Endothelial cell (in vitro differentiated cells): ENCODE results near the gene FAM110C. TPM values are rescaled to one million over a fixed set of nuclear protein-coding genes. Genes with fewer than 3 reads are reported as not detected.

Experiments
- DNase-seq: peaks from one replicate; pipeline ENCODE4 v3.0.0; 2021; ENCODE audit warnings: low spot score
- H3K27ac Mint-ChIP-seq: one replicate; pipeline ENCODE4 v1.8.0; 2021; ENCODE audit warnings: mixed read lengths, inconsistent platforms; ENCODE audit not compliant: unreplicated experiment
- H3K27me3 Mint-ChIP-seq: one replicate; pipeline ENCODE4 v1.8.0; 2021; ENCODE audit warnings: mild to moderate bottlenecking, moderate library complexity, mixed read lengths, inconsistent platforms; ENCODE audit not compliant: unreplicated experiment
- H3K36me3 Mint-ChIP-seq: one replicate; pipeline ENCODE4 v1.8.0; 2021; ENCODE audit warnings: mild to moderate bottlenecking, low read depth, mixed read lengths, inconsistent platforms; ENCODE audit not compliant: unreplicated experiment
- H3K4me1 Mint-ChIP-seq: one replicate; pipeline ENCODE4 v1.8.0; 2021; ENCODE audit warnings: mild to moderate bottlenecking, mixed read lengths, inconsistent platforms; ENCODE audit not compliant: unreplicated experiment
- H3K4me3 Mint-ChIP-seq: one replicate; pipeline ENCODE4 v1.8.0; 2021; ENCODE audit warnings: mild to moderate bottlenecking, mixed read lengths, inconsistent platforms; ENCODE audit not compliant: unreplicated experiment
- H3K9me3 Mint-ChIP-seq: one replicate; pipeline ENCODE4 v1.8.0; 2021; ENCODE audit warnings: mixed read lengths, inconsistent platforms; ENCODE audit not compliant: unreplicated experiment
- total RNA-seq: library from RNA; stranded (reverse); fragmentation: NEBNext Ultra II Directional; extraction: Animal tissue kit (Norgen Biotek cat#: 25700); gene quantifications from one replicate; pipeline ENCODE4 v1.2.1, GENCODE V29; 2021; ENCODE audit not compliant: unreplicated experiment
- TF ChIP-seq, protein P1 (sequence below): fragments of 200-600 bp; sonication (generic); IDR thresholded peaks from one replicate; pipeline ENCODE4 v1.5.0; 2021; ENCODE audit warnings: antibody characterized with exemption; ENCODE audit not compliant: unreplicated experiment

Gene FAM110C
- total RNA-seq, 1 donor from 2014 or later, result 0.08 TPM

DNA sequence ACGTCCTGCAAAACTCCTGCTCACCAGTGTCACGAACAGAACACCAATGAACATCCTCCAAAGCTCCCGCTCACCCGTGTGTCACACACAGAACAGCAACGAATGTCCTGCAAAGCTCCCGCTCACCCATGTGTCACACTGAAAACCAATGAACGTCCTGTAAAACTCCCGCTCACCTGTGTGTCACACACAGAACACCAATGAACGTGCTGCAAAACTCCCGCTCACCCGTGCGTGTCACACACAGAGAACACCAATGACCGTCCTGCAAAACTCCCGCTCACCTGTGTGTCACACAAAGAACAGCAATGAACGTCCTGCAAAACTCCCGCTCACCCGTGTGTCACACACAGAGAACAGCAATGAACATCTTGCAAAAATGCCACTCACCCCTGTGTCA is 20.5 kb upstream of the FAM110C start:
- TF ChIP-seq, protein P1, sequence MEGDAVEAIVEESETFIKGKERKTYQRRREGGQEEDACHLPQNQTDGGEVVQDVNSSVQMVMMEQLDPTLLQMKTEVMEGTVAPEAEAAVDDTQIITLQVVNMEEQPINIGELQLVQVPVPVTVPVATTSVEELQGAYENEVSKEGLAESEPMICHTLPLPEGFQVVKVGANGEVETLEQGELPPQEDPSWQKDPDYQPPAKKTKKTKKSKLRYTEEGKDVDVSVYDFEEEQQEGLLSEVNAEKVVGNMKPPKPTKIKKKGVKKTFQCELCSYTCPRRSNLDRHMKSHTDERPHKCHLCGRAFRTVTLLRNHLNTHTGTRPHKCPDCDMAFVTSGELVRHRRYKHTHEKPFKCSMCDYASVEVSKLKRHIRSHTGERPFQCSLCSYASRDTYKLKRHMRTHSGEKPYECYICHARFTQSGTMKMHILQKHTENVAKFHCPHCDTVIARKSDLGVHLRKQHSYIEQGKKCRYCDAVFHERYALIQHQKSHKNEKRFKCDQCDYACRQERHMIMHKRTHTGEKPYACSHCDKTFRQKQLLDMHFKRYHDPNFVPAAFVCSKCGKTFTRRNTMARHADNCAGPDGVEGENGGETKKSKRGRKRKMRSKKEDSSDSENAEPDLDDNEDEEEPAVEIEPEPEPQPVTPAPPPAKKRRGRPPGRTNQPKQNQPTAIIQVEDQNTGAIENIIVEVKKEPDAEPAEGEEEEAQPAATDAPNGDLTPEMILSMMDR, result no peak
- no peaks in the 10 kb centered on the region for H3K36me3 Mint-ChIP-seq
- no peaks in the 10 kb centered on the region for H3K27me3 Mint-ChIP-seq
- H3K27ac Mint-ChIP-seq, result no peak overlapping the region
- DNase-seq, result no peak
- no peaks in the 10 kb centered on the region for H3K9me3 Mint-ChIP-seq
- H3K4me1 Mint-ChIP-seq, result no peaks in the 10 kb centered on the region
- H3K4me3 Mint-ChIP-seq, result no peak overlapping the region

DNA sequence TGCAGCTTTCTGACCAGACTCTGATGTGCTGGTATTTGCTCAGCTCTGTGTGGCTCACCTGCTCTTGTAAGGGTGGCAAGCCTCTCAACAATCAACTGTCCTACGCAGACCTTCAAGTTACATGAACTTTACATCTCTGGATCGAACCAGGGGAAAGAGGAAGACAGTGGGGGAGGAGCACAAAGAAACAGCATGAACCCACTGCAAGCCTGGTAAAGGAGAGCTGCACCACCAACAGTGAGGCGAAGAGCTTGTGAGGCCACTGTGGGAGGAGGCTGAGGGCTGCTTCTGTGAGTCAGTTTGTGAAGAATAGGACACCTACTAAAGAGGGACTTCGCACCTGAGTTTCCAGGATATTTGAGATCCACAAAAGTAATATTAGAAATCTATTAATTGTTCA is 18.8 kb upstream of the FAM110C start:
- H3K27me3 Mint-ChIP-seq, result no peaks in the 10 kb centered on the region
- DNase-seq, result no peak
- H3K4me1 Mint-ChIP-seq, result no peaks in the 10 kb centered on the region
- TF ChIP-seq, protein P1, result no peak
- no peaks in the 10 kb centered on the region for H3K36me3 Mint-ChIP-seq
- no peak overlapping the region for H3K27ac Mint-ChIP-seq
- no peak overlapping the region for H3K4me3 Mint-ChIP-seq
- no peaks in the 10 kb centered on the region for H3K9me3 Mint-ChIP-seq

DNA sequence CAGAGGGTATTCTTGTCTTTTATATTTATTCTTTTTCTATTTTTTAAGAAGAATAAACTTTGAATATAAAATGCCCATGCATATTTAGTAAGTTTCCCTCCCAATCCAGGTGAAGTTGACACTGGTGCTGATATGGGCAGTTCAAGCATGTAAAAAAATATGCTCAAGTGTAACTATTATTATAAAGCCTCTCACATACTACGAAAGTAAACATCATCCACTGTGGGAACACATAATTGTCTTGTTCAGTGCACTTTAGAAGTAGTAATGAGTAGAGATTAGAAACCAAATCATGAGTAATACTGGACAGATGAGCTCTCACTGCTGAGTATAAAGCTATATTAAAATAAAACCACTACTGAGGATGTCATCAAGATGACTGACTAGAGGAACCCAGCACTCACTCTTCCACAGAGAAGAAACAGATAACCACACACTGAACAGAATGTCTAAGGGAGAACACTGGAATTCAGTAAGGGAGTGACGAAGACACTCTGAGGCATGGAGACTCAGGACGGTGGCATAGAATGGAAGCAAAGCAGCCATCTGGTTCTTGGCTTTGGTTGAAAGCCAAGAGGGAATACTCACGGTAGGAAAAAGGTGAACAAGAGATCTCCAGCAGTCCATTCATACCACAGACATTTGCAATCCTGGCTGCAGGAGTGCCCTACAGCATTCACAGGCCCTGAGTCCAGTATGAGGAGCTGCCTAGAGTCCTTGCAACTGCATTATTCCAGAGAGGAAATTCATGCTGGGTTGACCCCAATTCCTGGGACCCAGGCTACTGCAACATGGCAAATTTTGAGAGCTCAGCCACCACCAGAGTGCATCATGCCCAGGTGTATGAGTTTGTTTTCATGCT is 9.5 kb upstream of the FAM110C start:
- DNase-seq, result no peak
- Mint-ChIP-seq H3K36me3 (peaks cover 6% of the 10 kb centered on the region), H3K27me3 (peaks cover 2% of the 10 kb centered on the region), H3K9me3 (no peaks in the 10 kb centered on the region), H3K27ac (no peak overlapping the region), H3K4me3 (no peak overlapping the region), H3K4me1 (no peaks in the 10 kb centered on the region)
- TF ChIP-seq, protein P1, result no peak

DNA sequence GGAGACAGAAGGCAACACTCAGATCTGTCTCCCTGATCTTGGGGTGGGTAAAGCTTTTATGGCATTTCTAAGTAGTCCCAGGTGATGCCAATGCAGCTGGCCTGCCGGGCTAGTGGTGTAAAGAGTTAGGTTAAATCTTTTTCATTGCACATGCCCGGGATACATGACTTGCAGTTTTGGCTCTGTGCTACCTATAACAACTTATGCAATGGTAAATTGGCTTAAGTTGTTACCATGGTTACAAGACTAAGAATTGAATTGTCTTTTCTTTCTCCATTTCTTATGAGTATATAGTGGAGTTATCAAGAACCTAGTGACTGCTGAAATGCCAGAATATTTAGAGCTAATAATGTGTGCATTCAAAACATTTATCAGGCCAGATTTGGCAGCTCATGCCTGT is 5.3 kb upstream of the FAM110C start:
- Mint-ChIP-seq H3K27ac (no peak overlapping the region), H3K9me3 (no peaks in the 10 kb centered on the region), H3K4me3 (no peak overlapping the region), H3K27me3 (peaks cover 12% of the 10 kb centered on the region), H3K36me3 (peaks cover 4% of the 10 kb centered on the region), H3K4me1 (no peaks in the 10 kb centered on the region)
- no peak for DNase-seq
- TF ChIP-seq, protein P1, result no peak

DNA sequence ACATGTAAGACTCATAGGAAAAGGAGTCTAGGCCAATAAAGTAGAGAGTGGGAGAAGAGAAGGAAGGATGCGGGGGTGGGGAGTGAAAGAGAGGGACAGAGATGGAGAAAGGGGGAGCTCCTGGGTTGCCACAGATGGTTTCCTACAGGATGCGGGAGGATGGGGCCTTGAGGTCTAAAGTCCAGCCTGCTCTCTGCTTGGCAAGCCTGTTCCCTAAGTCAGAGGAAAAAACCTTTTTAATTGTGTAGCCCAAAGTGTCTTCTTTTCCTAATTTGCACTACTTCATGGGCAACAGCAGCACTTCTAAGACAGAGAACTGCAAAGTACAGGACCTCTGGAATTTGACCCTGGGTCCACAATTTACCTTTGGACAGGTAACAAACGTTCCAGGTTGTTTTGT is 1.4 kb upstream of the FAM110C start:
- Mint-ChIP-seq H3K9me3 (no peaks in the 10 kb centered on the region), H3K27ac (no peak overlapping the region), H3K36me3 (peaks cover 4% of the 10 kb centered on the region), H3K4me3 (no peak overlapping the region), H3K27me3 (peaks cover 18% of the 10 kb centered on the region), H3K4me1 (no peaks in the 10 kb centered on the region)
- TF ChIP-seq, protein P1, result no peak
- DNase-seq, result no peak
